GM21786 (cell line): ENCODE results near the gene MRPS11.
"Not testable (repeated sequence)": the region's sequence is repeated elsewhere in the genome, so short reads cannot be mapped to it uniquely, and the experiment has no call there.

Experiments used
- ATAC-seq: cut with Tn5 transposase; IDR thresholded peaks from one replicate; pipeline ENCODE4 v1.9.1; 2021; ENCODE audit not compliant: unreplicated experiment

The MRPS11 gene

DNA sequence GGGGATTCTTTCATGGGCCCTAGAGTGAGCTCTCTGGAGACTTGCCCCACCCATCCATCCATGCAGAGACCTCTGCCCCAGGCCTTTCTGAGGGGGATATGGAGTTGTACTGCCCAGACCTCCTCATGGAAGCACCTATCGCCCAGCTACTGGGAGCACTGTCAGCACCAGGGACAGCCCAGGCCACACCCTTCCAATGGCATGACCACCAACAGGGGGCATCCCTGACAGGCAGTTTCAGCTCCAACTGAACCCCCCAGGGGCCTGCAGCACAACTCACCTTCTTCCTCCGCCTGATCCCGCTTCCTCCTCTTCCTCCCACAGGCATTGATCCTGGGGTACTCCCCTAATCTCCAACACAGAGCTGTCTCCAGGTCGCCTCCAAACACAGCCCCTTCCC lies 21.8 kb downstream of the MRPS11 start:
- no peak for ATAC-seq

DNA sequence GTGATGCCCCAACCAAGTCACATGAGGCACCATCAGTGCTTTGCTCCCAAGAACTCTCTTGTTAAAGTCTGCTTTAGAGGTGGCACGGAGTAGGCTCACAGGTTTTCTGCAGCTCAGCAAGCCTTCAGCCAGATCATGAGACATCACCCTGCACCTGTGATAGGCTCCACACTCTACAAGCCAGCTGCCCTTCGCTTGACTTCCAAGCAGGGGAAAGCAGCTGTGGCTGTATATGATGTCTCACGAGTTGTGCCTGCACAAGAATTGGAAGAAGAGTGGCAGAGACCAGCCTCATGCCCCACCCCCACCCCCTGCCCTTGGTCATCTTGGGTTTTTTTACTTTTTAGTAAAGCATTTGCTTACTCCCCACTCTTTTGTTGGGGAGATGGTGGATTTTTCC lies 22.5 kb downstream of the MRPS11 start:
- ATAC-seq = no peak

DNA sequence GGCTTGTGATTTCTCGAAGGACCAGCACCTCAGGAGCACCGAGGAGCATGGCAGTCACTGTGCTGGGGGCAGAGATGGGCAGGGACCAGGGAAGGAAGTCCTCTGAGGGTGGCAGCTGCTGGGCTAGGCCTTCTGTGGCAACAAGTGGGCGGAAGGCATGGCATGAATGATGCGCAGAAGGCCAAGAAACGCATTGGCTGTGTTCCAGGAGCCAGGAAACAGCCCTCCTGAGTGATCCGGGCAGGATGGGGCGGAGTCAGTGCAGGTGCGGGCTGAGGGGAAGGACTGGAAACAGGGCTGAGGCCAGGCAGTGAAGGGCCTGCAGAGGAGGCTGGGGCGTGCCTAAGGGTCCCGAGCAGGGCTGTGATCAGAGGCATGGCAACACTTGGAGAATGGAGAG lies 23.6 kb downstream of the MRPS11 start:
- ATAC-seq = no peak

DNA sequence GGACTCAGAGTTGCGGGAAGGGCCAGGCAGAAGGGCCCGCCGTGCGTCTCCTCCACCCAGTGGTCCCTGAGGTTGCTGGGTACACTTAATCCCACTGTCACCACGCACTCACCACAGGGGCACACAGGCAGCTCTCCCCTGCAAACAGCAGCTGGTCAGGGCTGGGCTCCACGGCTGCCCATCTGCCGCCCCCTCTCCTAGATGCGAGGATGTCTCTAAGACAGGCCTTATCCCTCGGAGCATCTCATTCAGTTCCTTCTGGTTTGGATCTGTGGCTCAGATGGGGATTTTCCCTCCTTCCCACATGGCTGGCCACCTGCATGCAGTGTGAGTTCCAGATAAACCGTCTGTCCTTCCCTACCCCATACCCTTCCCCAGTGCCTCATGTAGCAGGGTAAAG lies 26.3 kb downstream of the MRPS11 start:
- ATAC-seq = no peak

DNA sequence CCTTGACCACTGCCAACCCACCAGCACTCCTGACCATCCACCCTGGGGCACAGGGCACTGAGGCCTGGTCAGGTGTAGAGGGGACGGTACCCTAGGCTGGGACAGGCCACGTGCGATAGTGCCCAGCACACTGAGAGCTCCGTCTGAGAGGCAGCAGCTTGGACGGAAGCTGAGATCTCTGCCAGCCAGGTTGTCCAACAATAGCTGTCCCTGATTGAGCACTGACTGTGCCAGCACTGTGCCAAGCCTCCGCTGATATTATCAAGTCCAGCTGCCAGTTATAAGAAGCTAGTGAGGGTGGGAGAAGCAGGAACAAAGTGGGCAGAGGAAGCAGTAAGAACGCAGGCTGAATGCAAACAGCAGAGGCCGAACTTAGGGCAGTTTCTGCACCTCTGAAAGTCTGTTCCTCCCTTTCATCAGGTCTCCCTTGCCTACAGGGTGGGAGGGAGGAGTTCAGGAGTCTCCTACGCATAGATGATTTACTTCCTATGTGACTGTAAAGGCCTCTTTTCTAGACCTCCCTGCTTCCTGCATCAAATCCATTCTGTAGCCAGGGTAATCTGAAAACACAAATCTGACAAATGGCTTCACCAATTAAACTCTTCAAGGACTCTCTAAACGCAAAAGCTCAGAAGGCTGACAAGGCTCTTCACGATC lies 29.7 kb downstream of the MRPS11 start:
- ATAC-seq = no peak

DNA sequence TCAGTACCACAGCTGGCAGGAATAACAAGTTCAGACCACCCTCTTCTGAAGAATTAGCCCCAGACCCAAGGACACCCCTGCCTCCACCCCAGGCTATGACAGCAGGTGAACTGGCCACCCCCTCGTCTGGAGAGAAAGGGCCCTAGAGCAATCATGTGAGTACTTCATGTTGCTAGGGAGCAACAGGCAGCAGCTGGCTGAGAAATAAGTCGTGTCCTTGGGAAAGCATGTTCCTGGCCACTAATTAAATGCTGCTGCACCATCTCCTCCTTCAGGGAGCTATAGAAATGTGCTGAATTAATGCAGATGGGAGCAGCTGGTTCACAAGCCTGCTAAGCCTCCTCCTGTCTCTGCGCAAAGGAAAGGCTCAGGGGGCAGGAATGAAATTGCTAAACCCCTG lies 31.5 kb downstream of the MRPS11 start:
- no peak for ATAC-seq

DNA sequence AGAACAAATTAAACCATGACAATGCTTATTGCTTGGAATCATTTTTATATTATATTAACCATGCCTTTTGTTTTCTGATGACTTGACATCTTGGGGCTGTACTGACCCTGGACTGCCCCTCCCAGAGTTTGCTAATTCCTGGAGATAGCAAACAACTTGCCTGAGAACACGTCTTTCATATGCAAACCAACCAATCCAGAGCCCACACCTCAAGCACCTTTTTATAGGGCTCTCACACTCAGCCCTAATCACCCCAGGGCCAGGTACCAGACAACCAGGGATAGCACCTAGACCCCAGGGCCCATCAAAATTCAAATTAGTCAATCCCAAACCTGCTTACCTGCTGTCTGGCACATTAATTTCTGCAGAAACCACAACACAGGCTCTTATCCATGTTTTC lies 36.9 kb downstream of the MRPS11 start:
- ATAC-seq = no peak

DNA sequence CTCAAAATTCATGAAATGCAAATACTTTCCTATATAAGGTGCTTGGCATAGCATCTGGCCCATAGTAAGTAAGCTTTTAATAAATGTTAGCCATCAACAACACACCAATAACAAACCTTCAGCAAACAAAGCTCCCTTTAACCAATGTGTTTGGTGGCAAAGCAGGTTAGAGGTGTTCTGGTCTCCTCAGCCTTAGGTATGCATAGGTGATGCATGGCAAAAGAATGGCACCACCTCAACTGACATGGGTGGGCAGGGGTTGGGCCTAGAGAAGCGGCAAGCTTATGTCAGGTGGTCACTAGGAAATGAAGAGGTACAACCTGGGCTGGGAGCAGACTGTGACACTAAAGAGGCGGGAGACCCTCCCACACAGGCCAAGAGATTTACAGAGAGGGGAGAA lies 38.2 kb downstream of the MRPS11 start:
- ATAC-seq = no peak

DNA sequence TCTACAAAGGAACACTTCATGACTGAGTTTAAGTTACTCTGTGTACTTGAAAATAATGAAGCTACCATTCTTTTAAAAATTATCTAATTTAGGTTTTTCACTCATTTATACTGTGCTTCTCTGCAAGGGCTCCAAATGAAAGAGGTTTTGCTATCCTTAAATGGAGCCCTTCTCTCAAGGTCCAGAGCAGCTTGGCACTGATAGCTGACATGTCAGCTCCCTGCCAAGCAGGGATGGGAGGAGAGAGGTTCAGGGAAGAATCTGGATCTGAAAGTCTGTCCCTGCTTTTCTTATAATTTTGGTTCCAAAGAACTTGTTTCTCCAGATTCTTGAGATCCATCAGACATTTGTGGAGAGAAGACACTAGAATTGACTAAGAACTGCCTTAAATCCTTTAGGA lies 39.1 kb downstream of the MRPS11 start:
- no peak for ATAC-seq

GRCh38 chr15:88509321-88509720 lies 41.8 kb downstream of the MRPS11 start:
- no peak for ATAC-seq

- ATAC-seq = no peak
Measured at GRCh38 chr15:88509964-88510363, 42.5 kb downstream of the MRPS11 start.

GRCh38 chr15:88511161-88511560 lies 43.7 kb downstream of the MRPS11 start:
- ATAC-seq = no peak

DNA sequence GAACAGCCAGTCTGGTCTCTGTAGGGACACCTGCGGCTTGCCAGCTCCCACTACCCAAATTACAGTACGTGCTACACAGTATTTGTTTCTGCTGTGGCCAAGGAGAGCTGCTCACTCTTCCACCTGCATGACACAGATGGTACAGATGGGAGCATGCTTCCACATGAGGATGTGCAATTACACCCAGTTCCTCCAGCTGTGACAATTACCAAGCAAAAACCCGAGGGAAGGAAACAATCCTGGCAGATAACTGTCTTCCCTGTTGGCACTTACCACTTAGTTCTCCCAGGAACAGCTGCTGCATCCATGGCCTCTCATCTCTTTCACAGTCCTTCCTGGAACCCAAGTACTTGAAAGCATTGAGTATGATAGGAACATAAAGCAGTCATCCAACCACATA lies 44.6 kb downstream of the MRPS11 start:
- ATAC-seq = no peak

DNA sequence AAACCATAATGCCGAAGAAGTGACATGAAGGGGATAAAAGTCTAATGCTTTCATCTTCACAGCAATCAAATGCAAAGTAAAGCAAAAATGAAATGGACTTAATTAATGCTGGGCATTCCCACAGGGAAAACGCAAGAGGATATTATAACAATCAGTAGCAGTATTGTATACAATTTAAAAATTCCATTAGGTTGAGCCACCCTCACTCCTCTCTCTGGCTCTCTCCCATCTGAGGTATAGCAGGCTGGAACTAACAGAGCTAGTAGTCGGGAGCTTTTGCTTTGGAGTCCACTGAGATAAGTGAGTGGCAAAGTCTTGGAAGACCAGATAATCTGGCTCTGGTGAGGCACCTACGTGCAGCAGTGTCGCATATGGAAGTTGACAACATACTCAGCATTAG lies 45.1 kb downstream of the MRPS11 start:
- ATAC-seq = no peak

DNA sequence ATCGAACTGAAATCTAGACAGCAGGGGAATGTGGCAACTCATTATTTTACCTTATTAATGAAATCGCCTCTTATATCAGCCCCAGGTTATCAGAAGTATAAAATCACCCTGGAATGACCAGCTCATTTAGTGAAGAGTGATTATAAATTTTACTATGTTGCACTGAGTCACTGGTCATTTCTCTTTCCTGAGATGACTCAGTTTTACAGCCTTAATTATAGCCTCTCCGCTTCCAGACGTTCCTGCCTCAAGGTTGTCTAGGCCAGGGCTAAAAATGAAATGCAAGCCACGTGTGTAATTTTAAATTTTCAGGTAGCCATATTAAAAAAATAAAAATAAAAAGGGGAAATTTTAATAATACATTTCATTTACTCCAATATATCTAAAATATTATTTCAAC lies 45.7 kb downstream of the MRPS11 start:
- no peak for ATAC-seq

DNA sequence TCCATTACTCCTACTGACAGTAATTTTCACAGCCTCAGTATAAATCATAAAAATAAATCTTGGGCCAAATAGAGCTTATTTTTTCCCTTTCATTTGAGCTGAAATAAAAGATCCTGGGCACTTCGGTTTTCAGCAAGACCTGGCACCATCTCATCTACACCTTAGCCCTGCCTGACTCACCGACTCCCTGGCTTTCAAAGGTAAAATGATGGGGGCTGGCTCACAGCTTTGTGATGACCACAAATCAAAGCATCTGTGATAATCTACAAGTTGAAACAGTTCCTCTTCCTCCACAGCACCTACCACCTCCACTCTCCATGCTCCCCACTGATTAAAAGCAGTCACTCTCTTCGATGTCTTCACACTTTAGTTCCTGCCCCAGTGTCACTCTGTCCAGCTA lies 51.4 kb downstream of the MRPS11 start:
- ATAC-seq = no peak

DNA sequence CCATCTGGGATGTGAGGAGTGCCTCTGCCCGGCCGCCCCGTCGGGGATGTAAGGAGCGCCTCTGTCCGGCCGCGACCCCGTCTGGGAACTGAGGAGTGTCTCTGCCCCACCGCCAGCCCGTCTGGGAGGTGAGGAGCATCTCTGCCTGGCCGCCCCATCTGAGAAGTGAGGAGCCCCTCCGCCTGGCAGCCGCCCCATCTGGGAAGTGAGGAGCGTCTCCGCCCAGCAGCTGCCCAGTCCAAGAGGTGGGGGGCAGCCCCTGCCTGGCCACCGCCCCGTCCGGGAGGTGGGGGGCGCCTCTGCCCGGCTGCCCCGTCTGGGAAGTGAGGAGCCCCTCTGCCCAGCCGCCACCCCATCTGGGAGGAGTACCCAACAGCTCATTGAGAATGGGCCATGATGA lies 56.6 kb downstream of the MRPS11 start:
- not testable (repeated sequence) for ATAC-seq

DNA sequence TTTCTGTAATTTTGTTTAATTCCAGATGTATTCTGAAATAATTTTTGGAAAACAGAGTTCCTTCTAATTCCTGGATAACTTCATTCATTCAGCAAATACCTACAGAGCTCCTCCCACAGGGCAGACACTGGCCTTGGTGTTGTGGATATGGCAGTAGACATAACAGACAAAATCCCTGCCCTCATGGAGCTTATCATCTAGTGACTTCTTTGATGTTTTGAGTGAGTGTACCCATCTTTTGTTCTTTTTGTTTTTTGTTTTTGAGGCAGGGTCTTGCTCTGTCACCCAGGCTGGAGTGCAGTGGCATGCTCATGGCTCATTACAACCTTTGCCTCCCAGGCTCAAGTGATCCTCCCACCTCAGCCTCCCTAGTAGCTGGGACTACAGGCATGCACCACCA lies 57.9 kb downstream of the MRPS11 start:
- no peak for ATAC-seq

DNA sequence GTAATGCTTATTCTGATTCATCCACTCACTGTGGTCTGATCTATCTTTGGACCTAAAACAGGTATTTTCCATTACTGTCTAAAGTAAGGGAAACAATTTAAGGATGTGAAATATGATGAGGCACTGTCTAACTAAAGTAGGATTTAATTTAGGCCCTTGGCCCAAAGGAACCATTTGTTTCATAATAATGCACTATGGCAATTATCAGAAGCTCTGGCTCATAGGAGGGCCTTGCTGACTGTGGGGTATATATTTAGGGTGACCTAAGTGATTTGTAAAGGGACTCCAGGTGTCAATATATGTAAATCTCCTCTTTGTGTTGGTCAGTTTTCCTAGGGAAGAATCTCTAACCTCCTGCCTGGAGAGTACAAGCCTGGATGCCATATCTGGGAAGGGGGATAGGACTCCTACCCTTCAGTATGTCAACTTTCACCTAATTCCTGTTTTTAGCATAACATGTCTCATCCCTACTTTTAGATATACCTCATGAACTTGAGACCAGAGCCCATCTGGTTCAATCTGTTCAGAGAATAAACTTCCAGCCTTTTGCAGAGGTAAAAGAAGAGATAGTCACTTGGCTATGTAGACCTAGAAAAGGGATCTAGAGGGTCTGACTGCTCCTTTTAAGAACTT lies 58.9 kb downstream of the MRPS11 start:
- ATAC-seq = no peak

DNA sequence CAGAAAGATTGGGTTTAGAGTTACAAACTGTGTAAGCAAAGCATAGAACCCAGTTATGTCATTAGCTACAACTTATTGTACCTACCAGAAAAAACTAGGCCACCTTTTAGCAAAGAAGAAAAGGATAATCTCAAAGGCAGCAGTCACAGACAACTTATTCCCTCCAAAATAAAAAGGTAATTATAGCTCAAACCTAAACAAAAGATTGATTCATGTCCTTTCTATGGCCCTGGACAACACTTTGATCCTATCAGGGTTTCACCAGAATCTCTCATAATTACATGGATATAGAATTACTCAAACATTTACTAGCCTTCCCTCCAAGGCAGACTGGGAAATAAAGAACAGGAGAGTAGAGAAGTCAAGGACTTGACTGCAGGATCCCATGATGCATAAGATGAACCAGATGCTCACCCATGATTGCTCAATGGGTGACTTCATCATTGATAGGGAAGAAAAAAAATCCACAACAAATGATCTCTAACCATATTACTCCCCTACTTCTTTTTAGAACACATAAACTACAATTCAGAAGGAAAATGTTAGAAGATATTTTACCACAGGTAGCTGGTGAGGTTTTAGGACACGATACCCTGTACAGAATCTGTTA lies 61.6 kb downstream of the MRPS11 start:
- ATAC-seq = no peak
